ENCODE results near the gene NUDT21. TPM values are rescaled to one million over a fixed set of nuclear protein-coding genes. Genes with fewer than 3 reads are reported as not detected.
"Not testable (repeated sequence)": the region's sequence is repeated elsewhere in the genome, so short reads cannot be mapped to it uniquely, and the experiment has no call there.

The NUDT21 gene
- total RNA-seq, 1 donor: 58.6 TPM

DNA sequence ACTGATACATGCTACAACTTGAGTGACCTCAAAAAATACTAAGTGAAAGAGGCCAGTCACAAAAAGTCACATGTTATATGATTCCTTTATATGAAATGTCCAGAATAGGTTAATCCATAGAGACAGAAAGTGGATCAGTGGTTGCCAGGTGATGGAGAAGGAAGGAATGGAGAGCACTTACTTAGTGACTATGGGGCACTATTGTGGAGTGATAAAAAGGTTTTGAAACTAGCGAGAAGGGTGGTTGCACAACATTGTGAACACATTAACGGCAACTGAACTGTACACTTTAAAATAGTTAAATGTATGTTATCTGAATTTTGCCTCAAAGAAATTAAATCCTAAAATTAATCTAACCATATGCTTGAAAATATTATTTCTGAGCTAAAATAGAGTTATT is 51.6 kb downstream of the NUDT21 start:
- Histone ChIP-seq H3K4me2 (ENCODE audit: insufficient read depth, low read length) (no peak overlapping the region), H3K4me1 (ENCODE audit: insufficient read depth, low read length) (no peaks in the 10 kb centered on the region)

DNA sequence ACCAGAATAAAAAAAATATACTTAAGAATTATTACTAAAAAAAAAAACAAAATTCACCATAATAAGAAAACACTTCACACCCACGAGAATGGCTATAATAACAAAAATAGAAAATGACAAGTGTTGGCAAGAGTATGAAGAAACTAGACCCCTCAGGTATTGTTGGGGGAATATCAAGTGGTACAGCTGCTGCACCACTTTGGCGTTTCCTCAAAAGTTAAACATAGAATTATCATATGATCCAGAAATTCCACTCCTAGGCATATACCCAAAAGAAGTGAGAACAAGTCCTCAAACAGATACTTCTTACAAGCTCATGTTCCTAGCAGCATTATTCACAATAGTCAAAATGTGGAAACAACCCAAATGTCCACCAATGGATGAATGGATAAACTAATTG is 52.1 kb downstream of the NUDT21 start:
- DNase-seq (ENCODE audit: insufficient read length, low spot score, missing footprints): no peak
- TF ChIP-seq, protein P1, sequence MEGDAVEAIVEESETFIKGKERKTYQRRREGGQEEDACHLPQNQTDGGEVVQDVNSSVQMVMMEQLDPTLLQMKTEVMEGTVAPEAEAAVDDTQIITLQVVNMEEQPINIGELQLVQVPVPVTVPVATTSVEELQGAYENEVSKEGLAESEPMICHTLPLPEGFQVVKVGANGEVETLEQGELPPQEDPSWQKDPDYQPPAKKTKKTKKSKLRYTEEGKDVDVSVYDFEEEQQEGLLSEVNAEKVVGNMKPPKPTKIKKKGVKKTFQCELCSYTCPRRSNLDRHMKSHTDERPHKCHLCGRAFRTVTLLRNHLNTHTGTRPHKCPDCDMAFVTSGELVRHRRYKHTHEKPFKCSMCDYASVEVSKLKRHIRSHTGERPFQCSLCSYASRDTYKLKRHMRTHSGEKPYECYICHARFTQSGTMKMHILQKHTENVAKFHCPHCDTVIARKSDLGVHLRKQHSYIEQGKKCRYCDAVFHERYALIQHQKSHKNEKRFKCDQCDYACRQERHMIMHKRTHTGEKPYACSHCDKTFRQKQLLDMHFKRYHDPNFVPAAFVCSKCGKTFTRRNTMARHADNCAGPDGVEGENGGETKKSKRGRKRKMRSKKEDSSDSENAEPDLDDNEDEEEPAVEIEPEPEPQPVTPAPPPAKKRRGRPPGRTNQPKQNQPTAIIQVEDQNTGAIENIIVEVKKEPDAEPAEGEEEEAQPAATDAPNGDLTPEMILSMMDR (IDR thresholded peaks at IDR 0.05; ENCODE audit: extremely low read depth, low read depth, low read length): no peak
- H3K36me3 ChIP-seq (ENCODE audit: insufficient read depth, low read length): peaks cover 35% of the 10 kb centered on the region

More for the DNA sequence above, 51.6 kb downstream of the NUDT21 start:
- Histone ChIP-seq H3K79me2 (ENCODE audit: insufficient read depth, low read length) (peaks cover 7% of the 10 kb centered on the region), H3K9me3 (ENCODE audit: low read depth, low read length) (no peaks in the 10 kb centered on the region), H3K27me3 (ENCODE audit: insufficient read depth, low read length) (no peaks in the 10 kb centered on the region), H4K20me1 (ENCODE audit: insufficient read depth, low read length) (no peaks in the 10 kb centered on the region), H2AFZ (ENCODE audit: low read length) (no peak overlapping the region), H3K36me3 (ENCODE audit: insufficient read depth, low read length) (peaks cover 36% of the 10 kb centered on the region), H3K27ac (ENCODE audit: low read depth, low read length) (no peak overlapping the region), H3K4me3 (ENCODE audit: insufficient read depth, low read length) (no peak overlapping the region)
- TF ChIP-seq, protein P1 (IDR thresholded peaks at IDR 0.05; ENCODE audit: extremely low read depth, low read depth, low read length): no peak
- no peak for DNase-seq (ENCODE audit: insufficient read length, low spot score, missing footprints)

DNA sequence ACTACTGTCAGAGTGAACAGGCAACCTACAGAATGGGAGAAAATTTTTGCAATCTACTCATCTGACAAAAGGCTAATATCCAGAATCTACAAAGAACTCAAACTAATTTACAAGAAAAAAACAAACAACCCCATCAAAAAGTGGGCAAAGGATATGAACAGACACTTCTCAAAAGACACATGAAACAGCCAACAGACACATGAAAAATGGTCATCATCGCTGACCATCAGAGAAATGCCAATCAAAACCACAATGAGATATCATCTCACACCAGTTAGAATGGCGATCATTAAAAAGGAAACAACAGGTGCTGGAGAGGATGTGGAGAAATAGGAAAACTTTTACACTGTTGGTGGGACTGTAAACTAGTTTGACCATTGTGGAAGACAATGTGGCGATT is 54.4 kb downstream of the NUDT21 start:
- H4K20me1 ChIP-seq (ENCODE audit: insufficient read depth, low read length); H3K9me3 ChIP-seq (ENCODE audit: low read depth, low read length); H3K4me2 ChIP-seq (ENCODE audit: insufficient read depth, low read length); H3K27me3 ChIP-seq (ENCODE audit: insufficient read depth, low read length); DNase-seq (ENCODE audit: insufficient read length, low spot score, missing footprints); H3K79me2 ChIP-seq (ENCODE audit: insufficient read depth, low read length); H3K4me3 ChIP-seq (ENCODE audit: insufficient read depth, low read length); H3K4me1 ChIP-seq (ENCODE audit: insufficient read depth, low read length); H3K27ac ChIP-seq (ENCODE audit: low read depth, low read length); H2AFZ ChIP-seq (ENCODE audit: low read length): not testable (repeated sequence)
- peaks cover 20% of the 10 kb centered on the region for H3K36me3 ChIP-seq (ENCODE audit: insufficient read depth, low read length)

More for the DNA sequence above, 52.1 kb downstream of the NUDT21 start:
- H3K27me3 ChIP-seq (ENCODE audit: insufficient read depth, low read length): no peaks in the 10 kb centered on the region
- H4K20me1 ChIP-seq (ENCODE audit: insufficient read depth, low read length): no peaks in the 10 kb centered on the region
- H2AFZ ChIP-seq (ENCODE audit: low read length): no peak overlapping the region
- no peaks in the 10 kb centered on the region for H3K9me3 ChIP-seq (ENCODE audit: low read depth, low read length)
- H3K4me2 ChIP-seq (ENCODE audit: insufficient read depth, low read length): no peak overlapping the region
- H3K79me2 ChIP-seq (ENCODE audit: insufficient read depth, low read length): peaks cover 7% of the 10 kb centered on the region
- no peaks in the 10 kb centered on the region for H3K4me1 ChIP-seq (ENCODE audit: insufficient read depth, low read length)
- H3K27ac ChIP-seq (ENCODE audit: low read depth, low read length): no peak overlapping the region
- H3K4me3 ChIP-seq (ENCODE audit: insufficient read depth, low read length): no peak overlapping the region

DNA sequence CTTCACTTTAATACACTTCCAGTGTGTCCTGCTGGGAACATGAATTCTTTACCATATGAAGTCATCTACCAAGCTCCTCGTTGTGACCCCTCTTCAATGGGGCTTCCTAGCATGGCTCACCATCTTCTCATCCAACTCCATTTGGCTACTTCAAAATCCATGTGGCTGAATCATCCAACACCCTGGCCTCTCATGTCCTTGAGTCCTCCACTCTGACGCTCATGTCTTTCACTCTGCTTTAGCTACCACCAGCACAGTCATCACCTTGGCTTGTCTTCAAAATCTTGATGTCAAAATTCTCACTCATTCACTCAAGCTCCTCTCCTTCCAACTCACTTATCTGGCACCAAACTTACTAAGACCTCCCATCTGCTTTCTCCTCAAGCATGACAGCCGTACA is 61.6 kb downstream of the NUDT21 start:
- DNase-seq (ENCODE audit: insufficient read length, low spot score, missing footprints): peak; percentile 94
- Histone ChIP-seq H4K20me1 (ENCODE audit: insufficient read depth, low read length) (peaks cover 3% of the 10 kb centered on the region), H3K36me3 (ENCODE audit: insufficient read depth, low read length) (peaks cover 24% of the 10 kb centered on the region), H3K4me3 (ENCODE audit: insufficient read depth, low read length) (peak overlapping the region; percentile 27), H3K4me2 (ENCODE audit: insufficient read depth, low read length) (peak overlapping the region; percentile 70), H2AFZ (ENCODE audit: low read length) (no peak overlapping the region), H3K4me1 (ENCODE audit: insufficient read depth, low read length) (peaks cover 19% of the 10 kb centered on the region), H3K27me3 (ENCODE audit: insufficient read depth, low read length) (no peaks in the 10 kb centered on the region), H3K79me2 (ENCODE audit: insufficient read depth, low read length) (peaks cover 6% of the 10 kb centered on the region), H3K27ac (ENCODE audit: low read depth, low read length) (peak overlapping the region; percentile 93), H3K9me3 (ENCODE audit: low read depth, low read length) (no peaks in the 10 kb centered on the region)
- TF ChIP-seq, protein P1 (IDR thresholded peaks at IDR 0.05; ENCODE audit: extremely low read depth, low read depth, low read length): no peak
